Chondrocyte (in vitro differentiated cells): ENCODE data around the gene DNAH3. TPM values are rescaled to one million over a fixed set of nuclear protein-coding genes. Genes with fewer than 3 reads are reported as not detected.

ENCODE experiments used
- DNase-seq: peaks from one replicate; pipeline ENCODE4 v3.0.0; 2021; ENCODE audit warnings: mixed read lengths, low spot score
- H3K27ac Mint-ChIP-seq: one replicate; pipeline ENCODE4 v1.8.0; 2021; ENCODE audit warnings: mild to moderate bottlenecking, moderate library complexity, mixed read lengths; ENCODE audit not compliant: unreplicated experiment
- H3K27me3 Mint-ChIP-seq: 2 replicates; pipeline ENCODE4 v1.8.0; 2021; ENCODE audit warnings: low read depth, mixed read lengths
- H3K36me3 Mint-ChIP-seq: 2 replicates; pipeline ENCODE4 v1.8.0; 2021; ENCODE audit warnings: low read depth, mixed read lengths
- H3K4me1 Mint-ChIP-seq: 2 replicates; pipeline ENCODE4 v1.8.0; 2021; ENCODE audit warnings: low read depth, mild to moderate bottlenecking, mixed read lengths
- H3K4me3 Mint-ChIP-seq: one replicate; pipeline ENCODE4 v1.8.0; 2021; ENCODE audit warnings: mild to moderate bottlenecking, moderate library complexity, mixed read lengths; ENCODE audit not compliant: unreplicated experiment
- H3K9me3 Mint-ChIP-seq: 2 replicates; pipeline ENCODE4 v1.8.0; 2021; ENCODE audit warnings: low read depth, mixed read lengths
- CTCF ChIP-seq: fragments of 200-600 bp; sonication (generic); IDR thresholded peaks from 2 replicates; pipeline ENCODE4 v1.5.0; 2021; ENCODE audit warnings: antibody characterized with exemption, mild to moderate bottlenecking, moderate library complexity
- total RNA-seq: library from RNA; stranded (reverse); gene quantifications from 3 replicates; pipeline ENCODE4 v1.2.1, GENCODE V29; 2021

The DNAH3 gene
- total RNA-seq, 1 donor from 2014 or later = not detected

GRCh38 chr16:21167360-21167759, 16.7 kb upstream of the DNAH3 start:
- DNase-seq = no peak
- Mint-ChIP-seq H3K9me3 (no peaks in the 10 kb centered on the region), H3K4me3 (no peak overlapping the region), H3K36me3 (peaks cover 26% of the 10 kb centered on the region), H3K27me3 (no peaks in the 10 kb centered on the region), H3K27ac (no peak overlapping the region), H3K4me1 (peaks cover 19% of the 10 kb centered on the region)
- no peak for TF ChIP-seq CTCF

- peaks cover 29% of the 10 kb centered on the region for H3K36me3 Mint-ChIP-seq
- no peak overlapping the region for H3K4me3 Mint-ChIP-seq
- no peak overlapping the region for H3K27ac Mint-ChIP-seq
- H3K27me3 Mint-ChIP-seq = no peaks in the 10 kb centered on the region
- no peak for DNase-seq
- peaks cover 22% of the 10 kb centered on the region for H3K4me1 Mint-ChIP-seq
- no peaks in the 10 kb centered on the region for H3K9me3 Mint-ChIP-seq
- TF ChIP-seq CTCF = no peak
These were observed 15.9 kb upstream of the DNAH3 start for GRCh38 chr16:21166561-21166961.

GRCh38 chr16:21164521-21165168, 14.0 kb upstream of the DNAH3 start:
- DNase-seq = no peak
- no peak for TF ChIP-seq CTCF
- Mint-ChIP-seq H3K27ac (no peak overlapping the region), H3K27me3 (no peaks in the 10 kb centered on the region), H3K9me3 (no peaks in the 10 kb centered on the region), H3K36me3 (peaks cover 25% of the 10 kb centered on the region), H3K4me3 (no peak overlapping the region), H3K4me1 (peaks cover 36% of the 10 kb centered on the region)

GRCh38 chr16:21163576-21163975, 12.9 kb upstream of the DNAH3 start:
- H3K9me3 Mint-ChIP-seq = no peaks in the 10 kb centered on the region
- H3K4me1 Mint-ChIP-seq = peaks cover 40% of the 10 kb centered on the region
- no peaks in the 10 kb centered on the region for H3K27me3 Mint-ChIP-seq
- no peak overlapping the region for H3K4me3 Mint-ChIP-seq
- DNase-seq = no peak
- H3K36me3 Mint-ChIP-seq = peaks cover 25% of the 10 kb centered on the region
- no peak for TF ChIP-seq CTCF
- no peak overlapping the region for H3K27ac Mint-ChIP-seq

- no peak for DNase-seq
- Mint-ChIP-seq H3K36me3 (peaks cover 25% of the 10 kb centered on the region), H3K4me3 (no peak overlapping the region), H3K27me3 (no peaks in the 10 kb centered on the region), H3K4me1 (peaks cover 46% of the 10 kb centered on the region), H3K27ac (peak overlapping the region; percentile 22), H3K9me3 (no peaks in the 10 kb centered on the region)
- TF ChIP-seq CTCF = no peak
These were observed 12.1 kb upstream of the DNAH3 start for GRCh38 chr16:21162661-21163151.
